Naive thymus-derived CD4-positive, alpha-beta T cell (primary cell): ENCODE measurements around the gene FHL2. TPM values are rescaled to one million over a fixed set of nuclear protein-coding genes. Genes with fewer than 3 reads are reported as not detected.

Source experiments
- ATAC-seq: fragments of 150-1000 bp; cut with Tn5 transposase; 2 replicates; pipeline ENCODE4 v1.10.0; 2021; ENCODE audit warnings: mild to moderate bottlenecking, moderate library complexity
- CTCF ChIA-PET: fragments of 350-600 bp; sonication (Branson Sonifier 250); formaldehyde crosslinking; loops from one replicate; lab custom pipeline; 2021; ENCODE audit warnings: antibody characterized with exemption; lab: Charles Lee
- POLR2A ChIA-PET: fragments of 350-600 bp; sonication (Branson Sonifier 250); formaldehyde crosslinking; loops from one replicate; lab custom pipeline; 2021; ENCODE audit warnings: antibody characterized with exemption, inconsistent platforms; lab: Charles Lee
- DNase-seq, 9 donors: peaks; one replicate each; pipeline versions ENCODE4 v3.0.0 to v3.0.0-alpha.2; 2020 to 2022; ENCODE audit warnings: mixed read lengths in 1 of 9
- H3K27ac ChIP-seq: one replicate; pipeline ENCODE4 v1.7.0; 2013; ENCODE audit warnings: mild to moderate bottlenecking, low read depth, low read length, moderate library complexity
- H3K27me3 ChIP-seq, 2 donors: one replicate each; pipeline ENCODE4 v1.7.0; 2013; ENCODE audit warnings: low read length in 2 of 2, mild to moderate bottlenecking in 2 of 2, moderate library complexity in 2 of 2; ENCODE audit not compliant: control insufficient read depth in 2 of 2, insufficient read depth in 2 of 2
- H3K36me3 ChIP-seq, 3 experiments: 1 replicate in 2 of 3; 2 replicates in 1 of 3; pipeline ENCODE4 v1.7.0; 2013; ENCODE audit warnings: low read length in 3 of 3, mild to moderate bottlenecking in 3 of 3, moderate library complexity in 1 of 3; ENCODE audit not compliant: insufficient read depth in 3 of 3, control insufficient read depth in 2 of 3
- H3K4me1 ChIP-seq, 2 donors: one replicate each; pipeline ENCODE4 v1.7.0; 2013; ENCODE audit warnings: low read length in 2 of 2, mild to moderate bottlenecking in 2 of 2, moderate library complexity in 1 of 2; ENCODE audit not compliant: control insufficient read depth in 2 of 2, insufficient read depth in 2 of 2
- H3K4me3 ChIP-seq: 2 replicates; pipeline ENCODE4 v1.7.0; 2013; ENCODE audit warnings: mild to moderate bottlenecking, low read length
- H3K9me3 ChIP-seq, 3 experiments: 1 replicate in 2 of 3; 2 replicates in 1 of 3; pipeline ENCODE4 v1.7.0; 2013; ENCODE audit warnings: low read length in 3 of 3; ENCODE audit not compliant: control insufficient read depth in 2 of 3
- H3K27ac Mint-ChIP-seq, 9 donors: one replicate each; pipeline ENCODE4 v1.8.0; 2020 to 2022; ENCODE audit warnings: mixed read lengths in 9 of 9, mild to moderate bottlenecking in 8 of 9, moderate library complexity in 5 of 9, inconsistent platforms in 2 of 9
- H3K27me3 Mint-ChIP-seq, 5 donors: one replicate each; pipeline ENCODE4 v1.8.0; 2021 to 2022; ENCODE audit warnings: mixed read lengths in 5 of 5, mild to moderate bottlenecking in 1 of 5
- H3K36me3 Mint-ChIP-seq, 5 donors: one replicate each; pipeline ENCODE4 v1.8.0; 2020 to 2022; ENCODE audit warnings: mixed read lengths in 5 of 5, mild to moderate bottlenecking in 3 of 5, inconsistent platforms in 1 of 5
- H3K4me1 Mint-ChIP-seq, 7 donors: one replicate each; pipeline ENCODE4 v1.8.0; 2020 to 2022; ENCODE audit warnings: mixed read lengths in 7 of 7, mild to moderate bottlenecking in 3 of 7, inconsistent platforms in 1 of 7
- H3K4me3 Mint-ChIP-seq, 10 donors: one replicate each; pipeline ENCODE4 v1.8.0; 2020 to 2022; ENCODE audit warnings: mild to moderate bottlenecking in 10 of 10, mixed read lengths in 10 of 10, moderate library complexity in 6 of 10, inconsistent platforms in 2 of 10
- H3K9me3 Mint-ChIP-seq, 11 donors: one replicate each; pipeline ENCODE4 v1.8.0; 2020 to 2022; ENCODE audit warnings: mixed read lengths in 11 of 11, mild to moderate bottlenecking in 4 of 11, inconsistent platforms in 1 of 11, moderate library complexity in 1 of 11
- intact Hi-C, 2 donors: fragments of 100-400 bp; cut with micrococcal nuclease; formaldehyde crosslinking; loops; one replicate each; pipeline ENCODE4 v1.15.1; 2023
- polyA plus RNA-seq, 2 donors: library from polyadenylated mRNA; unstranded; fragments of 300-500 nt; fragmentation: Illumina TruSeq; gene quantifications; one replicate each; pipeline ENCODE4 v1.2.3, GENCODE V29; 2021
- total RNA-seq, 6 experiments: library from RNA in 5 of 6; stranded (reverse) in 5 of 6; gene quantifications; 1 replicate in 5 of 6; 2 replicates in 1 of 6; pipeline ENCODE4 v1.2.3 and lab custom pipeline; 2021 to 2026

The FHL2 gene
- total and polyA plus RNA-seq, 7 experiments from 2014 or later, result 0.19 to 3.6 (median 0.67) TPM; not detected in 1

DNA sequence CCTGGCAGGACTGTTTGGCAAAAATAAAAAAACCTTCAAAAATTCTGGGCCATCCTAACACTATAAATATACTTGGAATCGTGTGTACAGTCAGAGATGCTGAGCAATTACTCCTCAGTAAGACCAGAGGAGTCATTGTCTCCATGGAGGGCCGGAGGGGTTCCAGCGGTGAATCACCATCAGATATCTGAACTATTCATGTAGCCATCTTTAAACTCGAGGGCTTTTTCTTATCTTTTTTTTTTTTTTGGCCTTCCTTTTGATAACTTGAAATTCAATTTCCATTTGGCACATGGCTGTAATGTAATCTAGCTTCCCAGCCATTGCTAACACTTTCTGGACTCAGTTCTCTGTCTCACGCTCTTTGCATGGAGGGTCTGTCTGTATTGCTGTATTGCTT is 7.4 kb upstream of the FHL2 start:
- Histone ChIP-seq H3K27ac (no peak overlapping the region), H3K36me3 (no peaks in the 10 kb centered on the region), H3K9me3 (no peaks in the 10 kb centered on the region), H3K27me3 (no peaks in the 10 kb centered on the region), H3K4me3 (no peak overlapping the region), H3K4me1 (no peaks in the 10 kb centered on the region)
- ChIA-PET CTCF (no interaction called here), POLR2A (interaction anchor here (0.6 kb wide), 1 partner anchor 350 kb away, joined by 4 read pairs; no protein-coding TSS in a partner anchor)
- Mint-ChIP-seq H3K27me3 (peaks cover 0 to 45% (median 13%) of the 10 kb centered on the region in 5 donors), H3K4me1 (no peaks in the 10 kb centered on the region), H3K36me3 (no peaks in the 10 kb centered on the region), H3K4me3 (no peak overlapping the region), H3K9me3 (no peaks in the 10 kb centered on the region), H3K27ac (no peak overlapping the region)
- intact Hi-C loops, result no loop called here
- ATAC-seq, result no peak
- no peak for DNase-seq

DNA sequence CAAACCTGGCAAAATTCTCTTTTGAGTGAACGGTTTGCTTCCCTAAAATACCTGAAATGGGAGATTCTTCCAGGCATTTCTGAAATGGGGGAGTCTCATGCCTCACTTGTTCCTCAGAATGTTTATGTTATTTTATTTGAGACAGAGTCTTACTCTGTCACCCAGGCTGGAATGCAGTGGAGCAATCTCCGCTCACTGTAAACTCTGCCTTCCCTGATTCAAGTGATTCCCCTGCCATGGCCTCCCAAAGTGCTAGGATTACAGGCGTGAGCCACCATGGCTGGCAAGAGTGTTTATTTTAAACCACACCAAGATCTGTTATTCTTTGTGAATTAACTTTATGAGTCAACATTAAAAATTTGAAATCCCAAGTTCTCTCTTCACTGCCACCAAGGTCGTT is 6.4 kb upstream of the FHL2 start:
- Histone ChIP-seq H3K36me3 (no peaks in the 10 kb centered on the region), H3K4me1 (no peaks in the 10 kb centered on the region), H3K27me3 (no peaks in the 10 kb centered on the region), H3K4me3 (no peak overlapping the region), H3K9me3 (no peaks in the 10 kb centered on the region), H3K27ac (no peak overlapping the region)
- no peaks in the 10 kb centered on the region for H3K4me1 Mint-ChIP-seq
- POLR2A ChIA-PET, result no interaction called here
- no peaks in the 10 kb centered on the region for H3K36me3 Mint-ChIP-seq
- no peak for DNase-seq
- H3K27me3 Mint-ChIP-seq, result peaks cover 0 to 44% (median 13%) of the 10 kb centered on the region in 5 donors
- intact Hi-C loops, result no loop called here
- H3K4me3 Mint-ChIP-seq, result no peak overlapping the region
- no peak for ATAC-seq
- no peaks in the 10 kb centered on the region for H3K9me3 Mint-ChIP-seq
- no peak overlapping the region for H3K27ac Mint-ChIP-seq
- CTCF ChIA-PET, result no interaction called here

DNA sequence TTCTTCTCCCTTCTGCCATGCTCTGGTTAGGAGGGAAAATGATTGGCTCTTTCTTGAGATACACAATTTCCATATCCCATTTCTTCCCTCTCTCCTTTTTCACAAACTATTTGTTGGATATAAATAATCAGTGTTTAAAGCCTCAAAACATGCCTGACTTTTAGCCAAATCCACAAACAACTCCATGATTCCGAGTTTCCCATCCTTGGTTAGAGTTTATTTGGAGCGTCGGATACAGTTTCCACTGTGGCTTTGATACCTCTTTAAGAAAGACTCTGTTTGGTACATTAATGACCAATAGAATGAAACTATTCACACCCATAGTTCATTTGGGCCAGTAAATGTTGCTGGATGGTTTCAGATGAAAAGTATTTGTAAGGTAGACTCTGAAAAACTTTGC is 5.9 kb upstream of the FHL2 start:
- CTCF ChIA-PET, result interaction anchor here (1.0 kb wide), 1 partner anchor 34 kb away, joined by 6 read pairs; no protein-coding TSS in a partner anchor
- H3K36me3 ChIP-seq, result no peaks in the 10 kb centered on the region
- H3K4me1 Mint-ChIP-seq, result peaks cover 0 to 3% (median 0%) of the 10 kb centered on the region in 7 donors
- POLR2A ChIA-PET, result no interaction called here
- H3K27ac Mint-ChIP-seq, result no peak overlapping the region
- no peaks in the 10 kb centered on the region for H3K36me3 Mint-ChIP-seq
- intact Hi-C loops, result no loop called here
- H3K27ac ChIP-seq, result no peak overlapping the region
- H3K27me3 ChIP-seq, result no peaks in the 10 kb centered on the region
- ATAC-seq (no peak), DNase-seq (no peak)
- no peak overlapping the region for H3K4me3 ChIP-seq
- H3K4me1 ChIP-seq, result no peaks in the 10 kb centered on the region
- H3K27me3 Mint-ChIP-seq, result peaks cover 3 to 46% (median 17%) of the 10 kb centered on the region in 5 donors
- H3K9me3 Mint-ChIP-seq, result no peaks in the 10 kb centered on the region
- H3K4me3 Mint-ChIP-seq, result no peak overlapping the region
- no peaks in the 10 kb centered on the region for H3K9me3 ChIP-seq

DNA sequence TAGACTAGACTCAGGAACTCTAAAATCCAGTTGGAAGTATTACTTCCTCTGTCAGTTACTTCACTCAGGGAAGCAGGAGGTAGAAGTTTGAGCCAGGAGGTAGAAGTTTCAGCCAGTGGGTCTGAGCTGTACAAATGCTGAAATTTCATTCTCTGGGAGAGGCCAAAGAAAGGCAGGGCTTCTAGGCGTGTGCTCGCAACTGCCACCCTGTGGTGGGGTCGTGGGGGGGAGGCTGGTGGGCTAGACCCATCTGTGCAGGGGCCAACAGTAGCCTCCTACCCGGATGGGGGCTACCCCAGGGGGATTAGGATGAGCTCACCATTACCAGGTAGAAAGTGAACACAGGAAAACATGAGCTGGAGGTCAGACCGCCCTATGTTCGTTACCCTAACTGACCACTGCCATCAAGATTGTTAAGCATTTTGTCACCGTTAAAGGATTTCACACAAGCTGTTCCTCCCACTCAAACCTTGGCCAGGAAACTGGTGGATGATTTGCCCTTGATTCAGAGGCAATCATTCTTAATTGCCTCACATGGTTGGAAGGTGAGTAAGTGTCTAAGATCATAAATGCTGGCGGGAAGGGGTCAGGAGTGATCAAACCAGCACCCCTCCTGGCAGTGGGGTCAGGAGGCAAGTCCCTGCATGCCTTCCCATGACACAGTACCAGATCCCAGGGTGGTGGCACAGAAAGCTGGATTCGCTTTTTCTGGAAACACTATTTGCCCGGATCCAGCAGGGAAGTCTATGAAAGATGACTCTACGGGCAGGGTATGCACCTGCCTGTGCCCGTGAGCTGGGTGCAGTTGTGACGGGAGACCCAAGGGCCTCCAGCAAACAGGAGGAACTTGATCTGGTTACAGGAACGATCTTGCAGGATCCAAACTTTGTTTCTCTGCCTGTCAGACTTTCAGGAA is 5.2 kb upstream of the FHL2 start:
- CTCF ChIA-PET, result interaction anchor here (1.0 kb wide), 1 partner anchor 34 kb away, joined by 6 read pairs; no protein-coding TSS in a partner anchor
- DNase-seq, result no peak
- Mint-ChIP-seq H3K27ac (no peak overlapping the region), H3K27me3 (peaks cover 7 to 47% (median 20%) of the 10 kb centered on the region in 5 donors), H3K4me3 (no peak overlapping the region), H3K9me3 (no peaks in the 10 kb centered on the region), H3K36me3 (no peaks in the 10 kb centered on the region), H3K4me1 (peaks cover 0 to 8% (median 0%) of the 10 kb centered on the region in 7 donors)
- H3K36me3 ChIP-seq, result no peaks in the 10 kb centered on the region
- H3K9me3 ChIP-seq, result no peaks in the 10 kb centered on the region
- no peak for ATAC-seq
- H3K4me1 ChIP-seq, result peaks cover 0 to 5% of the 10 kb centered on the region in 2 donors
- intact Hi-C loops, result no loop called here
- no peaks in the 10 kb centered on the region for H3K27me3 ChIP-seq
- no peak overlapping the region for H3K27ac ChIP-seq
- POLR2A ChIA-PET, result no interaction called here
- no peak overlapping the region for H3K4me3 ChIP-seq

DNA sequence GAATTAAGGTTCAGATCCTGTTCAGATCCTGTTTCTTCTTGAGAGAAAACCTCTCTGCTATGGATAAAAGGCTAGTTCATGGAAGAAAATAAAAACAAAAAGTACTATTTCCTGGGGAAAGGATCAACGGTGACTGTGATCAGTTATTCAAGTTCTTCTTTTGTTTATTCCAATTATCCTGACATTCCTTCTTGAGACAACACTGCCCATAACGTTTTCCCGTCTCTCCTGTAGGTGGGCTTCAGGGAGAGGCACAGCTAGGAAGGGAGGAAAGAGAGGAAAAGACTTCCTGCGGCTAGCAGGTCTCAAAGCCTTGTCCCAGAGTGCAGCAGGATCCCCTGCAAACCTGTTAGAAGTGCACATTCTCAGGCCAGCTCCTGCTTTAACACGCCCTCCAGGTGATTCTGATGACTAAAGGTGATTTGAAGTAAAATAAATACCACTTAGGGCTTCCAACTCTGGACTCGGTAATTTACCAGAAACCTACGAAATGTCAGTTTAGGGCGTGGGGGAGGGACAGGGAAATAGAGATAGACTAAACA is 4.5 kb upstream of the FHL2 start:
- CTCF ChIA-PET, result no interaction called here
- H3K27ac Mint-ChIP-seq, result no peak overlapping the region
- peaks cover 0 to 8% (median 1%) of the 10 kb centered on the region in 7 donors for H3K4me1 Mint-ChIP-seq
- POLR2A ChIA-PET, result no interaction called here
- Histone ChIP-seq H3K27ac (no peak overlapping the region), H3K4me3 (no peak overlapping the region), H3K4me1 (peaks cover 0 to 5% of the 10 kb centered on the region in 2 donors), H3K27me3 (no peaks in the 10 kb centered on the region), H3K9me3 (no peaks in the 10 kb centered on the region), H3K36me3 (peaks cover 0 to 3% (median 0%) of the 10 kb centered on the region in 3 experiments)
- H3K9me3 Mint-ChIP-seq, result no peaks in the 10 kb centered on the region
- H3K27me3 Mint-ChIP-seq, result peaks cover 7 to 45% (median 15%) of the 10 kb centered on the region in 5 donors
- ATAC-seq, result no peak
- H3K36me3 Mint-ChIP-seq, result no peaks in the 10 kb centered on the region
- DNase-seq, result no peak
- H3K4me3 Mint-ChIP-seq, result no peak overlapping the region
- intact Hi-C loops, result no loop called here

DNA sequence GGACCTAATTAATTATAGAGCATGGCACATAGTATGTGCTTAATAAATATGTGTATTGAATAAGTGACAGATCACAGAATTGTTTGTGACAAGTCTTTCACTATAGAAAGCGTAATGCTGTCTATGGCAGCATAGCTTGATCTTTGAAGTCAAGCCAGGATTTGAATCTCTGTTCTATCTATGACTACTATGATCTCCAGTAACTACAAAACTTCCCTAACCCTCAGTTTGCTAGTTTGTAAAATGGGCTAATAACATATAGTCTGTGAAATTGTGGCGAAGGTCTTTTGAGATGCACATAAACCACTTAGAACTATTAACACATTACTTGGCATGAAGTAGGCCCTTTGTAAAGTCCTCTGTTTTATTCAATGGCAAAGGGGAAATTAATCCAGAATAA is 4.0 kb upstream of the FHL2 start:
- intact Hi-C loops, result no loop called here
- no peak for DNase-seq
- H3K4me1 Mint-ChIP-seq, result peaks cover 0 to 12% (median 4%) of the 10 kb centered on the region in 7 donors
- peaks cover 0 to 5% of the 10 kb centered on the region in 2 donors for H3K4me1 ChIP-seq
- no peaks in the 10 kb centered on the region for H3K9me3 Mint-ChIP-seq
- peaks cover 10 to 50% (median 18%) of the 10 kb centered on the region in 5 donors for H3K27me3 Mint-ChIP-seq
- no peaks in the 10 kb centered on the region for H3K27me3 ChIP-seq
- ChIA-PET CTCF (no interaction called here), POLR2A (no interaction called here)
- H3K9me3 ChIP-seq, result no peaks in the 10 kb centered on the region
- H3K4me3 ChIP-seq, result no peak overlapping the region
- H3K36me3 Mint-ChIP-seq, result no peaks in the 10 kb centered on the region
- peaks cover 0 to 3% (median 0%) of the 10 kb centered on the region in 3 experiments for H3K36me3 ChIP-seq
- H3K27ac Mint-ChIP-seq, result no peak overlapping the region
- no peak for ATAC-seq
- no peak overlapping the region for H3K27ac ChIP-seq
- no peak overlapping the region for H3K4me3 Mint-ChIP-seq
